GM21825 (cell line): Measurements from ENCODE around the gene EPS8L1.
A peak's percentile ranks its signal among the peaks of the same experiment; 100 is the strongest.
"Not testable (repeated sequence)": the region's sequence is repeated elsewhere in the genome, so short reads cannot be mapped to it uniquely, and the experiment has no call there.

Experiments used
- ATAC-seq: cut with Tn5 transposase; IDR thresholded peaks from one replicate; pipeline ENCODE4 v1.9.1; 2021; ENCODE audit warnings: mild to moderate bottlenecking, moderate library complexity; ENCODE audit not compliant: unreplicated experiment

Gene EPS8L1

DNA sequence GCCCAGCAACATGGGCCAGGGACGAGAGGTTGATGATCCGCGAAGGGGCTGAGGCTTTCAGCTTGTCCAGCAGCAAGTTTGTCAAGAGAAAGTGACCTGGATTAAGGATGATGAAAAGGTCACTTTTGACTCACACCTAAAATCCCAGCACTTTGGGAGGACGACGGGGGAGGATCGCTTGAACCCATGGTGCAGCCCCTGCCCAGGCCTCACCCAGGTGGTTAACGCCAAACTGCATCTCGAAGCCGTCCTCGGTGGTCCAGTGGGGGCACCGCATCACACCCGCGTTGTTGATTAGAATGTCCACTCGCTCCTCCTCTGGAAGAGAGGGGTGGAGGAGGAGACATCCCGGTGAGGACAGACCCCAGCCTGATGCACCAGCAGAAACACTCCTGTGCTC, 27.2 kb upstream of the EPS8L1 start:
- no peak for ATAC-seq

- ATAC-seq = no peak
Measured at GRCh38 chr19:55050749-55051532, 24.7 kb upstream of the EPS8L1 start.

DNA sequence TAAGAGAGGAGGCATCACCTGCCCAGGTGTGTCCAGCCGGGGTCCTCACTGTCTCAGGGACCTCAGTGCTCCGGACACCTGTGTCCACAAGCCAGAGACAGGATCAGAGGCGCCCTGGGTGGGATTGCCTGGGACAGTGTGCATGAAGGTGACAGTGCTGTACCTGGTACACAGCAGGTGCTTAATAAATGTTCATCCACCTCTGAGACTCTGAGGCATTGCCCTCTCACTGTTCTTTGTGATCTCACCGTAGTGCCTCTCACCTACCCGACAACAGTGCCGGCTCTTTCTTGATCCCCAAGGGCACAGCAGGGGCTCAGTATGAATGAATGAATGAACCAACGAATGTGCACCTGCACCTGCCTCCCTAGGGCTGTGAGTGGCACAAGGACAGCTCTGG, 21.9 kb upstream of the EPS8L1 start:
- no peak for ATAC-seq

DNA sequence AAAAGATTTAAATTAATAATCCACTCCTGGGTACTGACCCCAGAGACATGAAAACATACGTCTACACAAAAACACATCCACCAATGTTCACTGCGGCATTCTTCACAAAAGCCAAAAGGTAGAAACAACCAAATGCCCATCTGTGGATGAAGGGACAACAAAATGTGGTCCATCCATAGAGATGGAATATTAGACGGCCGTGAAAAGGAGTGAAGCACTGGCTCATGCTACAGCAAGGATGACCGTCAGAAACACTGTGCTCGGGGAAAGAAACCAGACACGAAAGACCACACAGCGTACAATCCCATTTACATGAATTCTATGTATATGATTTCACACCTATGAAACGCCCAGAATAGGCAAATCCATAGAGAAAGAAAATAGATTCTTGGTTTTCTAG, 18.8 kb upstream of the EPS8L1 start:
- no peak for ATAC-seq

DNA sequence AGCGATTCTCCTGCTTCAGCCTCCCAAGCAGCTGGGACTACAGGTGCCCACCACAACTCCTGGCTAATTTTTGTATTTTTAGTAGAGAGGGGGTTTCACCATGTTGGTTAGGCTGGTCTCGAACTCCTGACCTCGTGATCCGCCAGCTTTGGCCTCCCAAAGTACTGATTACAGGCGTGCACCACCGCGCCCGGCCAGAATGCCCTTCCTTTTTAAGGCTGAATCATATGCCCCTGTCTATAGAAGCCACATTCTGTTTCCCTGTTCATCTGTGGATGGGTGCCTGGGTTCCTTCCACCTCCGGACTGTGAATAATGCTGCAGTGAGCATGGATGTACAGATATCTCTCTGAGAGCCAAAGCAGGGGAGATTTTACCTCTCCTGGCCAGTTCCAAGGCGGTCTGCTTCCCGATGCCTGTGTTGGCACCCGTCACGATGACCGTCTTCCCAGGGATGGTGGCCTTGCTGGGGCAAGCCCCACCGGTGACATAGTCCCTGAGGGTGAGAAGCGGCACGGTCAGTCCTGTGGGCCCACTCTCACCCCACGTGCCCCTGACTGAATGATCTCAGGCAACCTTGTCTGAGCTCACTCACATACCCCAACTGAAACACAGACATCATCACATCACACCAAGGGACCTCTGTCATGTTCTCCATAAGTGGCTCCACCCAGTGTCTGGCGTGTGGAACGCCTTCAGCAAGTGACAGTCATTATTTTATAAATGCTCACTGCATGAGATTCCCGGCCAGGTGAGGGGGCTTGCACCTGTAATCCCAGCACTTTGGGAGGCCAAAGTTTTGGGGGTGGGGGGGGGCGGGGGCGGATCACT, 16.7 kb upstream of the EPS8L1 start:
- no peak for ATAC-seq

GRCh38 chr19:55060287-55060686, 15.4 kb upstream of the EPS8L1 start:
- not testable (repeated sequence) for ATAC-seq

GRCh38 chr19:55062735-55063491, 12.8 kb upstream of the EPS8L1 start, which contains the start of gene RDH13:
Gene RDH13, minus strand, starts transcription at chr19:55063148. Its CDS starts 116 bp downstream, at chr19:55063032.
- ATAC-seq = peak; percentile 87

DNA sequence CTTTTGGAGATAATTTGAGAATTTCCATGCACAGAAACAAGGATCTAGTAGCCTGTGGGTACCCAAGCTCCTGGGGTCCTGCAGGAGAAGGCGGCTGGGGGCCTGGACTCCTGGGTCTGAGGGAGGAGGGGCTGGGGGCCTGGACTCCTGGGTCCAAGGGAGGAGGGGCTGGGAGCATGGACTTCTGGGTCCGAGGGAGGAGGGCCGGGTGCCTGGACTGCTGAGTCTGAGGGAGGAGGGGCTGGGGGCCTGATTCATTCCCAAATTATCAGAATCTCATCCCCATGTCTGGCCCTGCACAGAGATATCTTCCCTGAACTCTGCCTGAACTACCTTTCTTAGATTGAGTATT, 12.2 kb upstream of the EPS8L1 start:
- ATAC-seq = no peak

- ATAC-seq = not testable (repeated sequence)
Measured at GRCh38 chr19:55065516-55065915, 10.2 kb upstream of the EPS8L1 start.

- ATAC-seq = no peak
Measured at GRCh38 chr19:55066107-55066709, 9.5 kb upstream of the EPS8L1 start.

DNA sequence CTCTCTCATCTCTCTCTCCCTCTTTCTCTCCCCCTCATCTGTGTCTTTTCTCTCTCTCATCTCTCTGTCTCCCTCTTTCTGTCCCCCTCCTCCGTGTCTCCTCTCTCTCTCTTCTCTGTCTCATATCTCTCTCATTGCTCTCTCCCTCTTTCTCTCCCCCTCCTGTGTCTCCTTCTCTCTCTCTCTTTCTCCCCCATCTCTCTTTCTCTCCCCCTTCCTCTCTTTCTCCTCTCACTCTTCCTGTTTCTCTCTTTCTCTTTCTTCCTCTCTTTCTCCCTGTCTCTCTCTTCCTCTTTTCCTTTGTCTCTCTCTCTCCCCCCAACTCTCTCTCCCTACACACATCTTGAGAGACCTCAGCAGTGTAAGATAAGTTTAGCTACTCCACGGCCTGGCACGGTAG, 7.8 kb upstream of the EPS8L1 start:
- no peak for ATAC-seq

GRCh38 chr19:55068950-55069864, 6.5 kb upstream of the EPS8L1 start:
- ATAC-seq = no peak

DNA sequence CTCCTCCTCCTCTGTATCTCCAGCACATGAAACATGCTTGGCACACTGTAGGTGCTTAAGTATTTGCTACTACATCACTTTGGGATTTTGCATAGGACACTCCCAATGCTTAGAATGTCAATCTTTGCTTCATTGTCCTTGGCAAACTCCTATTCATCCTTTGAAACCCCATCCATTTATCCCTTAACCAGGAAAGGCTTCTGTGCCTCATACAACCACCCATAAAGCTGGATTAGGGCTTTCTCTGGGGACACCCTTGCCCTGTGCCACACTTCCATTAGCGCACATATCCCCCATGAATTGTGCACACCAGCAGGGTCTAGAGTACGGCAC, 5.8 kb upstream of the EPS8L1 start:
- no peak for ATAC-seq

DNA sequence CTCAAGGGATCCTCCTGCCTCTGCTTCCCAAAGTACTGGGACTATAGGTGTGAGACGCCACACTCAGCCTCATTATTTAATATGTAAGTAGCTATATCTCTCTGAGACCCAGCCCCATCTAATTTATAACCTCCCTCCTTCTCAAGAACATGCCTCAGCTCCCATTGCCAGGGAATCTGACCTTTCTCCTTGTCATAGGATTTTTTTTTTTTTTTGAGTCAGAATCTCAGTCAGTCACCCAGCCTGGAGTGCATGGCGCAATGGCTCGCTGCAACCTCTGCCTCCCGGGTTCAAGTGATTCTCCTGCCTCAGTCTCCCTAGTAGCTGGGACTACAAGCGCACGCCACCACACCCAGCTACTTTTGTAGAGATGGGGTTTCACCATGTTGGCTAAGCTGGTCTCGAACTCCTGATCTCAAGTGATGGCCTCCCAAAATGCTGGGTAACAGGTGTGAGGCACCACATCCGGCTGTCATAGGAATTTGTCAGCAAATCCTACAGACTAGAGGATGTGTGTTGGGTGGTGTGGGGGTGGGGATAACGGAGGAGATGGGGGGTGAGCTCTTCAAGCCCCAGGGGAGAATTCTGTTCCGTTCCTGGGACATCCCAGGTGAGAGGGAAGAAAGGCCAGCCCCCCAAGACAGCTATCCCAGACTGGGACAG, 5.1 kb upstream of the EPS8L1 start:
- ATAC-seq = no peak

DNA sequence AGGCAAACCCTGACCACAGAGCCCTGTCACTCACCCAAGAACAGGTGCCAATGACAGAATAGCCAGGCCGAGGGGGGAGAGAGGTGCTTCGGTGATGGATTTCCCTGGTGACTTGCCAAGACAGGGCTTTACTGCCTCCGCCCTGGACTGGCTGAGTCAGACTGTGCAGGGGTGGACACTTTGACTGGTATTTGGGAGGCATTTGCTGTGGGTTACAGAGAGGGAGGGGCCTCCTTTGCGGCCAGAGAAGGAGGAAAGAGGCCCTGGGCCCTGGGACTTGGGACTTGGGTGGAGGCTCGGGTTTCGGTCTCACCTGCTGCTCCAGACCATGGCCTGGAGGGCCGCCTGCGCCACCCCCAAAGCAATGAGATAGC, 4.6 kb upstream of the EPS8L1 start:
- ATAC-seq = no peak

DNA sequence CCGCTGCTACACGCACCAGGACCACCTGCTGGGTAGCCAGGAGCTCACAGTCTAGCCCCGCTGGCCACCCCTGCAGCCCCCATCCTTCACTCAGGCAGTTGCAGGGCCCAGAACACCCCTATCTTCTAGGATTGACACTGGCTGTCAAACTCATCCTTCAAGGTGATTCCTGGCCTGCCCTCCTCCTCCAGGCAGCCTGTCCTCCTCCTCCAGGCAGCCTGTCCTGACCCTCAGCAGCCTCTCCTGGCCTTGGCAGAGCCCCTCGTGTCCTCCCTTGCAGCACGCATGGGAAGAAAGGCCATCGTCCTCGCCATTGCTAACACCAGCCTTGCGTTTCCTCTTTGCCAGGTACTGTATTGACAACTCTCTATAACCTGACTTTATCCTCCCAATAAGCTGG, 3.8 kb upstream of the EPS8L1 start:
- no peak for ATAC-seq

GRCh38 chr19:55076321-55076720, 652 bp downstream of the EPS8L1 start:
- ATAC-seq = no peak

- no peak for ATAC-seq
Measured at GRCh38 chr19:55077106-55077505, 1.4 kb downstream of the EPS8L1 start.

GRCh38 chr19:55078996-55079395, 3.3 kb downstream of the EPS8L1 start:
- ATAC-seq = no peak
